Measurements from ENCODE around the gene LCAT.
"Not testable (repeated sequence)": the region's sequence is repeated elsewhere in the genome, so short reads cannot be mapped to it uniquely, and the experiment has no call there.

The LCAT gene, protein sequence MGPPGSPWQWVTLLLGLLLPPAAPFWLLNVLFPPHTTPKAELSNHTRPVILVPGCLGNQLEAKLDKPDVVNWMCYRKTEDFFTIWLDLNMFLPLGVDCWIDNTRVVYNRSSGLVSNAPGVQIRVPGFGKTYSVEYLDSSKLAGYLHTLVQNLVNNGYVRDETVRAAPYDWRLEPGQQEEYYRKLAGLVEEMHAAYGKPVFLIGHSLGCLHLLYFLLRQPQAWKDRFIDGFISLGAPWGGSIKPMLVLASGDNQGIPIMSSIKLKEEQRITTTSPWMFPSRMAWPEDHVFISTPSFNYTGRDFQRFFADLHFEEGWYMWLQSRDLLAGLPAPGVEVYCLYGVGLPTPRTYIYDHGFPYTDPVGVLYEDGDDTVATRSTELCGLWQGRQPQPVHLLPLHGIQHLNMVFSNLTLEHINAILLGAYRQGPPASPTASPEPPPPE

GRCh38 chr16:67943619-67944504 is at the start of gene LCAT:
Gene LCAT, minus strand, starts transcription at chr16:67944120. Its CDS starts 19 bp downstream, at chr16:67944101.
- no peak for DNase-seq

DNA sequence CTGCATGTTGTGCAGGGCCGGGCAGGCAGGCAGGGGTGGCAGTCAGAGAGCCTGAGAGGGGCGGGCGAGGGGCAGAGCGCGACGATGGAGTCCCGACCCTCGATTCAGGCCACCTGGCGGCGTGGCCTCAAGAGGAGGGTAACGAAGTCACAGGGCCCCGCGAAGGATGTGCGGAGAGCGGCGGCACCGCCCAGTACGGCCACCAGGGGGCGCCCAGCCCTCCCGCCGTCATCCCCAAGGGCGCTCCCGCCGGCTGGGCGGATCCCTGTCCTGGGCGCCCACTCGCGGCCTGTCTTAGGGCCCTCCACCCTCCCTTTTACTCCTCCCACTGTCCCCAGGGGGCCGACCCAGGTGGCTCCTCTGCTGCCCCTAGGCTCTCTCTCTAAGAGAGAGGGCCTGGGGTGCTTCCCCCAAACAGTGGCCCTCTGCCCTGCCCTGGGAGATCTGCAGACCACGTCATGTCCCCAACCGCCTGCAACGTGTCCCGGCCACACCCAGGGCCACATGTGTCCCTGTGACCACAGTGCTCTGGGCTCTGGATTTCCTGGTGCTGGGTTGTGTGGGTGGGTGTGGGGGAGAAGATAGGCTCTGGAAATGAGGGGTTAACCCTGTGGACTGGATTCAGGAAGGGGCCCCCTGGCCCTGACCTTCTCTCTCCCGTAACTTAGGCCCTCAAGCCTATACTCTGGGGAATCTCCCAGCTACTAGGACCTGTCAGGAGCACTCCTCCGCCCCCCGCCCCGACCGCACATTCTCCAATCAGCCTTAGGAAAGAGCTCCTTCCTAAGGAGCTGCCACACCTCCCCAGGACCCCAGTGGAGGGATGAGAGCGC is 49.5 kb upstream of the LCAT start:
- DNase-seq = peak; percentile 89

- DNase-seq = no peak
Measured at GRCh38 chr16:67992661-67993206, 48.8 kb upstream of the LCAT start.

GRCh38 chr16:67990018-67990386 is 46.1 kb upstream of the LCAT start:
- DNase-seq = no peak

- no peak for DNase-seq
Measured at GRCh38 chr16:67989322-67990017, 45.5 kb upstream of the LCAT start.

- DNase-seq = no peak
Measured at GRCh38 chr16:67988675-67989074, 44.8 kb upstream of the LCAT start.

GRCh38 chr16:67987460-67988160 is 43.7 kb upstream of the LCAT start:
- DNase-seq = no peak

GRCh38 chr16:67986949-67987348 is 43.0 kb upstream of the LCAT start:
- no peak for DNase-seq

DNA sequence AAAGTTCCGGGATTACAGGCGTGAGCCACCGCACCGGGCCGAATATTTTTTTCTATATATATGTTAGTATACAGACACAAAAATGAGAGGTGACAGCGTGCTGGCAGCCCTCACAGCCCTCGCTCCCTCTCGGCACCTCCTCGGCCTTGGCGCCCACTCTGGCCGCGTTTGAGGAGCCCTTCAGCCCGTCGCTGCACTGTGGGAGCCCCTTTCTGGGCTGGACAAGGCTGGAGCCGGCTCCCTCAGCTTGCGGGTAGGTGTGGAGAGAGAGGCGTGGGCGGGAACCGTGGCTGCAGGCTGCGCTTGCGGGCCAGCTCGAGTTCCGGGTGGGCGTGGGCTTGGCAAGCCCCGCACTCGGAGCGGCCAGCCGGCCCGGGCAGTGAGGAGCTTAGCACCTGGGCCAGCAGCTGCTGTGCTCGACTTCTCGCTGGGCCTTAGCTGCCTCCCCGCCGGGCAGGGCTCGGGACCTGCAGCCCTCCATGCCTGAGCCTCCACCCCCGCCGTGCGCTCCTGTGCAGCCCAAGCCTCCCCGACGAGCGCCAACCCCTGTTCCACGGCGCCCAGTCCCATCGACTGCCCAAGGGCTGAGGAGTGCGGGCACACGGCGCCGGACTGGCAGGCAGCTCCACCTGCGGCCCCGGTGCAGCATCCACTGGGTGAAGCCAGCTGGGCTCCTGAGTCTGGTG is 38.2 kb upstream of the LCAT start:
- DNase-seq = no peak

GRCh38 chr16:67979955-67980678 is 36.2 kb upstream of the LCAT start, which contains the start of gene DPEP3:
Gene DPEP3, minus strand, starts transcription at chr16:67980499. Its CDS starts 119 bp downstream, at chr16:67980380.
- no peak for DNase-seq

GRCh38 chr16:67977469-67978227 is 33.7 kb upstream of the LCAT start:
- DNase-seq = no peak

GRCh38 chr16:67977005-67977404 is 33.1 kb upstream of the LCAT start:
- no peak for DNase-seq

DNA sequence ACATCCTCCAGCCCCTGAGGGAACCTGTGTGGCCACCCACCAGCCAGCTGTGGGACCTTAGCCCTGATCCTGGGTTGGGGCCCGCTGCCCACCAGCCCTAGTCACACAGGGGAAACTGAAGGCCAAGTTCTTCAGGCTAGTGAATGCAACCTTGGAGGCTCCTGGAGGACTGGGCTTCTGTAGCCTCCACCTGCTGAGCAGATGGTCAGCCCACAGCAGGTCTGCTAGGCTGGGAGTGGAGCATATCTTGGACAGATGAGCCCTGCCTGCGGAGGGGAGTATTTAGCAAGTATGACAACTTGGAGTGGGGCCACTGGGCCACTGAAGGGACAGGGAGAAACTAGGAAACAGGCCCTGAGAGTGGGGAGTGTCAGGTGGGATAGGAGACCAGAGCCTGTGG is 32.3 kb upstream of the LCAT start:
- no peak for DNase-seq

- DNase-seq = no peak
Measured at GRCh38 chr16:67975321-67976105, 31.6 kb upstream of the LCAT start.

- DNase-seq = not testable (repeated sequence)
Measured at GRCh38 chr16:67972285-67972684, 28.4 kb upstream of the LCAT start.

DNA sequence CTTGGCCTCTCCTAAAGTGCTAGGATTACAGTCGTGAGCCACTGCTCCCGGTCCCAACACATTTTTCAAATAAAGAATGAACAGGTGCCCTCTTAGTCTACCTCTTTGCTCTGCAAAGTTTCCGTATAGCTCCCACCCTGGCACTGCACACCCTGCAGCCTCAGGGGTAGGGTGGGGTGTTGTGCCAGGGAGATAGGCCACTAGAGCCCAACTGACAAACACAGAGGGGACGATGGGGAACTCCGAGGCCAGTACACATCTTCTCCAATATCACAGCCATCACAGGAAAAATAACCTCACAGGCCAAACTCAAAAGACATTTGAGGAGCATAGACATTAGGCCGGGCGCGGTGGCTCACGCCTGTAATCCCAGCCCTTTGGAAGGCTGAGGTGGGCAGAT is 27.2 kb upstream of the LCAT start:
- DNase-seq = no peak

DNA sequence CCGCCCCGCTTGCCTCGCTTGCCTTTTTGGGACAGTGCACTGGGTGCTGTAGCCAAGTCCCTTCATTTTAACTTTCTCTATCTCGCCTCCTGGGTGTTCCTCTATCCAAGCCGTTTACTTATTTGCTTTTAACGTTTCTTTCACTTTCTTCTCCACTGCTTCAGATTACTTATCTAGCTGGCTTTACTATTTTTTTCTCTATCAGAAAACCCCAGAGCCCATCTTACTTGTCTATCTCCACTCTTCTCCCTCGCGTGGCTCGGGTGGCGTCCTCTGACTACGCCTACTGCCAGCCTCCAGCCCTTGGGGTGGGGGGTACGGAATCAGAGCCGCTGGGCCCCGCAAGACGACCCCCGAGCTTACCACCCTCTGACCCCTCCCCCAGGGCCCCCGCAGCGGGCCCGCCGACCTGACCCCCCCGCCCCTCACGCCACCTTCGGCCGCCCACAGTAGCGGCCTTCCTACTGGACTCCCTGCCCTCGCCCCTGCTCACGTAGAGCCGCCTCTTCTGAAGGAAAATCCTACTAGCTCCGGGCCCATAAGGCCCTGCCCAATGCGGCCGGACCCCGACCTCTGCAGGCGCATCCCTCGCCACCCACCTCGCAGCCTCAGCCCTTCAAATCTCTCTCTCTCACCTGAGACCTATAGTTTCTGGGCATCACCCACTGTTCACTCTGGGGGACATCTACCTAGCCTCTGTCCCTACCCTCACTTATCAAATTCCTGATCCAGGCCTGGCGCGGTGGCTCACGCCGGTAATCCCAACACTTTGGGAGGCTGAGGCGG is 25.5 kb upstream of the LCAT start:
- peak; percentile 45 for DNase-seq
